A549 (cell line): ENCODE data around the gene BLOC1S4. TPM values are rescaled to one million over a fixed set of nuclear protein-coding genes. Genes with fewer than 3 reads are reported as not detected.
"Not testable (repeated sequence)": the region's sequence is repeated elsewhere in the genome, so short reads cannot be mapped to it uniquely, and the experiment has no call there.

Experiments
- ATAC-seq, 2 experiments: fragments of 200-7000 bp in 1 of 2; fragments of >200 bp in 1 of 2; cut with Nextera tagmentation in 1 of 2; cut with Tn5 transposase in 1 of 2; 3 replicates each; pipeline versions ENCODE4 v1.8.0 to v1.9.1; 2018 to 2020; ENCODE audit warnings: mild to moderate bottlenecking in 1 of 2, moderate library complexity in 1 of 2
- CTCF ChIA-PET: fragments of 300-600 bp; sonication (Branson Sonifier 250); formaldehyde crosslinking; extraction: SDS; loops from one replicate; lab custom pipeline; 2021; ENCODE audit warnings: antibody characterized with exemption, inconsistent platforms; lab: Yijun Ruan, JAX
- POLR2A ChIA-PET: fragments of 350-600 bp; formaldehyde crosslinking; extraction: SDS; loops from one replicate; lab custom pipeline; 2021; ENCODE audit warnings: antibody characterized with exemption, inconsistent platforms; lab: Yijun Ruan, JAX
- DNase-seq, 2 experiments: peaks; one replicate each; pipeline versions ENCODE4 v3.0.0 to v3.0.0-alpha.2; 2011 to 2016; ENCODE audit warnings: low read depth in 1 of 2, low spot score in 1 of 2
- FAIRE-seq: peaks from 2 replicates; lab custom pipeline; 2011; peaks lifted over from hg19 to GRCh38; lab: Jason Lieb, UNC
- H3K27ac ChIP-seq, 2 experiments: fragments of >200 bp; sonication (Bioruptor Twin); formaldehyde crosslinking; 3 replicates each; pipeline ENCODE4 v1.5.1; 2016 to 2017
- H3K4me1 ChIP-seq: fragments of >200 bp; sonication (Bioruptor Twin); formaldehyde crosslinking; 3 replicates; pipeline ENCODE4 v1.6.1; 2016
- H3K4me2 ChIP-seq: fragments of >200 bp; sonication (Bioruptor Twin); formaldehyde crosslinking; 3 replicates; pipeline ENCODE4 v1.6.1; 2016
- H3K4me3 ChIP-seq: fragments of >200 bp; sonication (Bioruptor Twin); formaldehyde crosslinking; 3 replicates; pipeline ENCODE4 v1.5.1; 2016
- H3K9me3 ChIP-seq: fragments of >200 bp; sonication (Bioruptor Twin); formaldehyde crosslinking; 3 replicates; pipeline ENCODE4 v1.6.1; 2016
- FOSB ChIP-seq: fragments of 250-450 bp; sonication (Bioruptor Pico); IDR thresholded peaks from 2 replicates; pipeline ENCODE4 v1.5.0; 2020; ENCODE audit warnings: mild to moderate bottlenecking, moderate library complexity
- FOXS1 ChIP-seq: fragments of 250-450 bp; sonication (Bioruptor Pico); IDR thresholded peaks from 2 replicates; pipeline ENCODE4 v1.5.0; 2020; ENCODE audit warnings: mild to moderate bottlenecking, moderate library complexity
- HOXB13 ChIP-seq: fragments of 250-450 bp; sonication (Bioruptor Pico); IDR thresholded peaks from 2 replicates; pipeline ENCODE4 v1.5.0; 2020; ENCODE audit warnings: low read depth, mild to moderate bottlenecking, moderate library complexity
- NFE2L2 ChIP-seq: fragments of 150-350 bp; conservative IDR thresholded peaks from 2 replicates; pipeline ENCODE4 v1.6.1; 2014; ENCODE audit warnings: low read length
- NR3C1 ChIP-seq: fragments of >200 bp; sonication (Bioruptor Twin); formaldehyde crosslinking; IDR thresholded peaks from 3 replicates; pipeline ENCODE4 v1.6.1; 2017
- PHF8 ChIP-seq: fragments of 200-600 bp; sonication (generic); IDR thresholded peaks from 2 replicates; pipeline ENCODE4 v1.6.1; 2016; ENCODE audit warnings: low read depth, mild to moderate bottlenecking, antibody characterized with exemption, moderate library complexity, borderline replicate concordance
- TFCP2L1 ChIP-seq: fragments of 250-450 bp; sonication (Bioruptor Pico); IDR thresholded peaks from 2 replicates; pipeline ENCODE4 v1.5.0; 2021; ENCODE audit warnings: mild to moderate bottlenecking
- WGBS: methylation state at CpG from one replicate; pipeline ENCODE4 v1.1.6; 2017; ENCODE audit errors: missing lambda C conversion rate; 5-methylcytosine and 5-hydroxymethylcytosine counted together
- polyA plus RNA-seq, 4 experiments: library from polyadenylated mRNA; depleted of rRNA in 3 of 4; stranded (reverse); fragments of >200 nt; fragmentation: RNase III in 1 of 4; extraction: RNeasy Plus Mini Kit Qiagen cat#74134 plus additional on column Dnase treatment in 1 of 4; gene quantifications; 2 replicates in 3 of 4; 3 replicates in 1 of 4; pipeline ENCODE4 v1.2.3, GENCODE V29; 2011 to 2017
- TF ChIP-seq, protein P1 (sequence below): IDR thresholded peaks from 2 replicates; pipeline ENCODE4 v1.6.1; 2012
- TF ChIP-seq, protein P2 (sequence below): fragments of 450-650 bp; IDR thresholded peaks from 2 replicates; pipeline ENCODE4 v1.6.1; 2014; ENCODE audit warnings: antibody characterized with exemption
- TF ChIP-seq, protein P3 (sequence below): fragments of 200-600 bp; sonication (generic); IDR thresholded peaks from 2 replicates; pipeline ENCODE4 v1.6.1; 2016; ENCODE audit warnings: antibody characterized with exemption, mild to moderate bottlenecking, moderate library complexity

BLOC1S4 gene
- polyA plus RNA-seq, 2 of the 4 experiments (the other 2 are of a cell fraction) = 13.2 to 13.9 TPM

DNA sequence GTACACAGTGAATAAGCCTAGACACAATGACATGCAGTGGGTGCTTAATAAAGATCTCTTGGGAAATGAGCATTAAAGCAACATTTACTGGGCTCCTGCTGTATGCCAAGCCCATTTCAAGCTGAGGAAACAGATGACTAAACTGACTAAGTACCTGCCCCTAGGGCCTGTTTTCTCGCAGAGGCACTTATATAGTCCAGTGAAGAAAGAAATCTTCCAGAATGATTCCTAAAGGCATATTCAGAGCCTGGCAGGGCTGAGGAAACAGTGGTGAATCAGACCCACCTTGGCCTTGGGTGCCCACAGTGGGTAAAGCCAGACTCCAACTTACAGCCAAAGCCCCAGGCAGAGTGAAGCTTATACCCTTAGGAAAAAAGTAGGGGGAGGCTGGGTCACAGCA, 44.3 kb upstream of the BLOC1S4 start:
- H3K27ac ChIP-seq = no peak overlapping the region
- H3K9me3 ChIP-seq = no peaks in the 10 kb centered on the region
- POLR2A ChIA-PET = no interaction called here
- peaks cover 23% of the 10 kb centered on the region for H3K4me1 ChIP-seq
- 93% methylated on average over 1 of the region's 1 CpG for WGBS
- DNase-seq (no peak), ATAC-seq (no peak)
- H3K4me2 ChIP-seq = no peak overlapping the region
- TF ChIP-seq NR3C1 = no peak
- TF ChIP-seq FOSB (CRISPR knock-in tag) = no peak
- TF ChIP-seq, protein P1, sequence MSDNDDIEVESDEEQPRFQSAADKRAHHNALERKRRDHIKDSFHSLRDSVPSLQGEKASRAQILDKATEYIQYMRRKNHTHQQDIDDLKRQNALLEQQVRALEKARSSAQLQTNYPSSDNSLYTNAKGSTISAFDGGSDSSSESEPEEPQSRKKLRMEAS = no peak
- TF ChIP-seq HOXB13 (CRISPR knock-in tag) = no peak
- TF ChIP-seq NFE2L2 = no peak
- TF ChIP-seq, all 56 proteins: peak for 0
- H3K4me3 ChIP-seq = no peak overlapping the region
- FAIRE-seq = no peak
- CTCF ChIA-PET = no interaction called here

DNA sequence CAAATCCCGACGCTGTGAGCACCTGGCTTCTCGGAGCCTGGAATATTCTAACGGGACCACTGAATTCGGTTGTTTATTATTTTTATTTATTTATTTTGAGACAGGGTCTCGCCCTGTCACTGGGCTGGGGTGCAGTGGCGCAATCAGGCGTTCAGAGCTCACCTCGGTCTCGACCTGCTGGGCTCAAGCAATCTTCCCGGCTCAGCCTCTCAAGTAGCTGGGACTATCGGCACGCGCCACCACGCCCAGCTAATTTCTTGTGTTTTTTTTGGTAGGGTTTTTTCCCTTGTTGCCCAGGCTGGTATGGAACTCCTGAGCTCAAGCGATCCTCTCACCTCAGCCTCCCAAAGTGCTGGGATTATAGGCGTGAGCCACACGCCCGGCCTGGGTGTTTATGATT, 43.8 kb upstream of the BLOC1S4 start:
- FAIRE-seq (no peak), DNase-seq (no peak), ATAC-seq (no peak)
- H3K4me1 ChIP-seq = peaks cover 24% of the 10 kb centered on the region
- H3K4me2 ChIP-seq = no peak overlapping the region
- ChIA-PET POLR2A (interaction anchor here (2.1 kb wide), 1 partner anchor 37 kb away, joined by 11 read pairs; the partner anchor contains the start of gene MRFAP1L1), CTCF (no interaction called here)
- H3K4me3 ChIP-seq = no peak overlapping the region
- TF ChIP-seq TFCP2L1 (CRISPR knock-in tag) (no peak), FOXS1 (CRISPR knock-in tag) (no peak)
- TF ChIP-seq, protein P2, sequence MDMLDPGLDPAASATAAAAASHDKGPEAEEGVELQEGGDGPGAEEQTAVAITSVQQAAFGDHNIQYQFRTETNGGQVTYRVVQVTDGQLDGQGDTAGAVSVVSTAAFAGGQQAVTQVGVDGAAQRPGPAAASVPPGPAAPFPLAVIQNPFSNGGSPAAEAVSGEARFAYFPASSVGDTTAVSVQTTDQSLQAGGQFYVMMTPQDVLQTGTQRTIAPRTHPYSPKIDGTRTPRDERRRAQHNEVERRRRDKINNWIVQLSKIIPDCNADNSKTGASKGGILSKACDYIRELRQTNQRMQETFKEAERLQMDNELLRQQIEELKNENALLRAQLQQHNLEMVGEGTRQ = no peak
- no peaks in the 10 kb centered on the region for H3K9me3 ChIP-seq
- H3K27ac ChIP-seq = no peak overlapping the region; a peak in 1 of 6 replicates
- 96% methylated on average over 19 of the region's 19 CpGs for WGBS

DNA sequence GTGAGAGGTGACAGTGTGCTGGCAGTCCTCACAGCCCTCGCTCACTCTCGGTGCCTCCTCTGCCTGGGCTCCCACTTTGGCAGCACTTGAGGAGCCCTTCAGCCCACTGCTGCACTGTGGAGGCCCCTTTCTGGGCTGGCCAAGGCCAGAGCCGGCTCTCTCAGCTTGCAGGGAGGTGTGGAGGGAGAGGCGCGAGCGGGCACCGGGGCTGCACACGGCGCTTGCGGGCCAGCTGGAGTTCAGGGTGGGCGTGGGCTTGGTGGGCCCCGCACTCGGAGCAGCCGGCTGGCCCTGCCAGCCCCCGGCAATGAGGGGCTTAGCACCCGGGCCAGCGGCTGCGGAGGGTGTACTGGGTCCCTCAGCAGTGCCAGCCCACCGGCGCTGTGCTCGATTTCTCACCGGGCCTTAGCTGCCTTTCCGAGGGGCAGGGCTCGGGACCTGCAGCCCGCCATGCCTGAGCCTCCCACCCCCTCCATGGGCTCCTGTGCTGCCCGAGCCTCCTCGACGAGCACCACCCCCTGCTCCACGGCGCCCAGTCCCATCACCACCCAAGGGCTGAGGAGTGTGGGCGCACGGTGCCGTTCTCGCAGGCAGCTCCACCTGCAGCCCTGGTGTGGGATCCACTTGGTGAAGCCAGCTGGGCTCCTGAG, 43.3 kb upstream of the BLOC1S4 start:
- Histone ChIP-seq H3K4me2 (peak overlapping the region; percentile 99), H3K4me1 (peaks cover 24% of the 10 kb centered on the region), H3K4me3 (peak overlapping the region; percentile 85; the same call in 1 of the 3 replicates), H3K27ac (peak overlapping the region; percentile 45 to 91; a peak in 4 of 6 replicates)
- ChIA-PET POLR2A (interaction anchor here (1.0 to 2.5 kb wide), 8 partner anchors 8 to 98 kb away, joined by 4 to 14 read pairs (median 6); partner anchors contain the start of genes MAN2B2, MRFAP1 and MRFAP1L1), CTCF (interaction anchor here (1.1 kb wide), 1 partner anchor 11 kb away, joined by 3 read pairs; no protein-coding TSS in a partner anchor)
- not testable (repeated sequence) for ATAC-seq, FAIRE-seq, DNase-seq, H3K9me3 ChIP-seq
- WGBS = 95% methylated on average over 4 of the region's 34 CpGs

DNA sequence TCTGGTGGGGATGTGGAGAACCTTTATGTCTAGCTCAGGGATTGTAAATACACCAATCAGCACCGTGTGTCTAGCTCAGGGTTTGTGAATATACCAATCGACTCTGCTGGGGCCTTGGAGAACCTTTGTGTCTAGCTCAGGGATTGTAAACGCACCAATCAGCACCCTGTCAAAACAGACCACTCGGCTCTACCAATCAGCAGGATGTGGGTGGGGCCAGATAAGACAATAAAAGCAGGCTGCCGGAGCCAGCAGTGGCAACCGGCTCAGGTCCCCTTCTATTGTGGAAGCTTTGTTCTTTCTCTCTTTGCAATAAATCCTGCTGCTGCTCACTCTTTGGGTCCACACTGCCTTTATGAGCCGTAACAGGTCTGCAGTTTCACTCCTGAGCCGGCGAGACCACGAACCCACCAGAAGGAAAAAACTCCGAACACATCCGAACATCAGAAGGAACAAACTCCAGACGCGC, 42.7 kb upstream of the BLOC1S4 start:
- not testable (repeated sequence) for FAIRE-seq, H3K9me3 ChIP-seq, DNase-seq
- TF ChIP-seq, protein P3, sequence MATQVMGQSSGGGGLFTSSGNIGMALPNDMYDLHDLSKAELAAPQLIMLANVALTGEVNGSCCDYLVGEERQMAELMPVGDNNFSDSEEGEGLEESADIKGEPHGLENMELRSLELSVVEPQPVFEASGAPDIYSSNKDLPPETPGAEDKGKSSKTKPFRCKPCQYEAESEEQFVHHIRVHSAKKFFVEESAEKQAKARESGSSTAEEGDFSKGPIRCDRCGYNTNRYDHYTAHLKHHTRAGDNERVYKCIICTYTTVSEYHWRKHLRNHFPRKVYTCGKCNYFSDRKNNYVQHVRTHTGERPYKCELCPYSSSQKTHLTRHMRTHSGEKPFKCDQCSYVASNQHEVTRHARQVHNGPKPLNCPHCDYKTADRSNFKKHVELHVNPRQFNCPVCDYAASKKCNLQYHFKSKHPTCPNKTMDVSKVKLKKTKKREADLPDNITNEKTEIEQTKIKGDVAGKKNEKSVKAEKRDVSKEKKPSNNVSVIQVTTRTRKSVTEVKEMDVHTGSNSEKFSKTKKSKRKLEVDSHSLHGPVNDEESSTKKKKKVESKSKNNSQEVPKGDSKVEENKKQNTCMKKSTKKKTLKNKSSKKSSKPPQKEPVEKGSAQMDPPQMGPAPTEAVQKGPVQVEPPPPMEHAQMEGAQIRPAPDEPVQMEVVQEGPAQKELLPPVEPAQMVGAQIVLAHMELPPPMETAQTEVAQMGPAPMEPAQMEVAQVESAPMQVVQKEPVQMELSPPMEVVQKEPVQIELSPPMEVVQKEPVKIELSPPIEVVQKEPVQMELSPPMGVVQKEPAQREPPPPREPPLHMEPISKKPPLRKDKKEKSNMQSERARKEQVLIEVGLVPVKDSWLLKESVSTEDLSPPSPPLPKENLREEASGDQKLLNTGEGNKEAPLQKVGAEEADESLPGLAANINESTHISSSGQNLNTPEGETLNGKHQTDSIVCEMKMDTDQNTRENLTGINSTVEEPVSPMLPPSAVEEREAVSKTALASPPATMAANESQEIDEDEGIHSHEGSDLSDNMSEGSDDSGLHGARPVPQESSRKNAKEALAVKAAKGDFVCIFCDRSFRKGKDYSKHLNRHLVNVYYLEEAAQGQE = peak; percentile 32; the same call in 1 of the 2 replicates
- TF ChIP-seq PHF8 = peak; percentile 80; the same call in 1 of the 2 replicates
- ATAC-seq = peak in 1 of 2 experiments; percentile 59; a peak in 3 of 6 replicates
- Histone ChIP-seq H3K4me2 (peak overlapping the region; percentile 99), H3K4me1 (peaks cover 24% of the 10 kb centered on the region), H3K4me3 (peak overlapping the region; percentile 85), H3K27ac (peak overlapping the region; percentile 88 to 91)
- ChIA-PET CTCF (interaction anchor here (0.6 to 1.1 kb wide), 3 partner anchors 11 to 20 kb away, joined by 3 to 5 read pairs (median 3); no protein-coding TSS in a partner anchor), POLR2A (interaction anchor here (0.9 to 2.5 kb wide), 10 partner anchors 8 to 98 kb away, joined by 3 to 14 read pairs (median 6); partner anchors contain the start of genes BLOC1S4, MAN2B2, MRFAP1 and MRFAP1L1)
- WGBS = 15% methylated on average over 10 of the region's 14 CpGs
